HTERT RPE-1 (cell line): ENCODE results near the gene CD46.

Source experiments
- in situ Hi-C: fragments of 300-500 bp; cut with MboI; formaldehyde crosslinking; loops from 4 replicates; pipeline ENCODE4 v1.14.3; 2020; ENCODE audit warnings: low sequenced_read_pairs

CD46 gene

GRCh38 chr1:207794861-207795260 lies 43.0 kb downstream of the CD46 start:
- in situ Hi-C loops, result no loop called here

- in situ Hi-C loops, result no loop called here
Measured at GRCh38 chr1:207797229-207797973, 45.5 kb downstream of the CD46 start.

- in situ Hi-C loops, result no loop called here
Measured at GRCh38 chr1:207798847-207799246, 47.0 kb downstream of the CD46 start.

GRCh38 chr1:207799989-207800648 lies 48.3 kb downstream of the CD46 start:
- in situ Hi-C loops, result no loop called here

- in situ Hi-C loops, result no loop called here
Measured at GRCh38 chr1:207801819-207802218, 50.0 kb downstream of the CD46 start.

- in situ Hi-C loops, result no loop called here
Measured at GRCh38 chr1:207803678-207804077, 51.8 kb downstream of the CD46 start.

- in situ Hi-C loops, result no loop called here
Measured at GRCh38 chr1:207804721-207805468, 53.0 kb downstream of the CD46 start.

- in situ Hi-C loops, result no loop called here
Measured at GRCh38 chr1:207805841-207806421, 54.1 kb downstream of the CD46 start.

GRCh38 chr1:207806531-207807325 lies 54.9 kb downstream of the CD46 start:
- in situ Hi-C loops, result no loop called here

GRCh38 chr1:207807326-207807689 lies 55.5 kb downstream of the CD46 start:
- in situ Hi-C loops, result no loop called here

GRCh38 chr1:207807690-207808321 lies 56.0 kb downstream of the CD46 start:
- in situ Hi-C loops, result no loop called here

GRCh38 chr1:207808322-207808705 lies 56.5 kb downstream of the CD46 start:
- in situ Hi-C loops, result no loop called here

- in situ Hi-C loops, result no loop called here
Measured at GRCh38 chr1:207808911-207809555, 57.2 kb downstream of the CD46 start.

- in situ Hi-C loops, result no loop called here
Measured at GRCh38 chr1:207810173-207810572, 58.3 kb downstream of the CD46 start.

- in situ Hi-C loops, result no loop called here
Measured at GRCh38 chr1:207810606-207811295, 58.9 kb downstream of the CD46 start.

GRCh38 chr1:207811319-207811718 lies 59.5 kb downstream of the CD46 start:
- in situ Hi-C loops, result no loop called here

GRCh38 chr1:207811920-207812720 lies 60.3 kb downstream of the CD46 start:
- in situ Hi-C loops, result no loop called here

GRCh38 chr1:207812778-207813511 lies 61.1 kb downstream of the CD46 start:
- in situ Hi-C loops, result no loop called here
